Measurements from ENCODE around the gene GDF9. TPM values are rescaled to one million over a fixed set of nuclear protein-coding genes. Genes with fewer than 3 reads are reported as not detected.

Gene GDF9
- total RNA-seq, 4 donors from 2014 or later, result 0.23 to 0.37 (median 0.31) TPM; not detected in 1

DNA sequence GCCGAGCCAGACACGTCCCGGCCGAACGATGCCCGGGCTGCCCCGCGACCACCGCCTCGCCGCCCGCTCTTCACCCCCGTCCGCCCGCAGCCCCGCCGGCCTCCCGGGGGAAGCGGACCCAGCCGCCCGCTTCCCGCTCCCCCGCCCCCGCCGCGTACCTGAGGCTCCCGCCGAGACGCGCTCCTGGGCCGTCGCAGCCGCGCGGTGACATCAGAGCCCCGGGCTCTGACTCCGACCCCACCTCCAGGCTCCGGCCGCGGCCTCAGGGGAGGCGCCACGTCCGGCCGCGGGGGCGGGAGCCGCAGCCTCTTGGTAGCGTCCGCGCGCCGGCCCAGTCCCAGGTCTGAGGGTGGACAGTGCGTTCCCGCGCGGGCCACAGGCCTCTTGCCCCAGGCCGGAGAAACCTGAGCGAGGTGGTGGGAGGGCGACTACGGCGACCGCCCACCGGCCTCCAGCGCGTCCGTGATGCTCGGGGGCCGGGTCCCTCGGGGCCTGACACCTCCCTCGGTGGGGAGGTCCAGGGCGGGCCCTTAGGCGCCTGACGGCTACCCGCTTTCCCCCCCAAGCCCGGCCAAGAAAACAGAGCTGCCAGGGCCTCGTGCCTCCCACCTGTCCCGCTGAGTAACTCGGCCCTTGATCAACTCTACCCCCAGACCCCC lies 35.7 kb downstream of the GDF9 start, which contains the start of gene SHROOM1:
SHROOM1 (minus strand) TSS at position 212 of the 659 bp plus-strand sequence. CDS start 4,507 bp downstream, outside the sequence.
- H3K27me3 ChIP-seq, result peaks cover 5% of the 10 kb centered on the region

GRCh38 chr5:132829742-132830435 lies 36.4 kb downstream of the GDF9 start:
- no CpG with 5 or more reads among the region's 75 CpGs for WGBS, 2 donors (ENCODE audit: low coverage in 1 of 2)
- peaks cover 12% of the 10 kb centered on the region for H3K27me3 ChIP-seq
- peak; percentile 90 for ATAC-seq
- H3K36me3 ChIP-seq, result peaks cover 0 to 18% of the 10 kb centered on the region in 2 donors
- peak overlapping the region; percentile 2 to 88 (median 86) for H3K27ac ChIP-seq
- H3K9me3 ChIP-seq, result no peaks in the 10 kb centered on the region
- TF ChIP-seq POLR2A (IDR thresholded peaks at IDR 0.05) (no peak), EP300 (IDR thresholded peaks at IDR 0.05) (no peak), CTCF (IDR thresholded peaks at IDR 0.05) (peak in 3 of 4 experiments; percentile 84 to 97 (median 84)), POLR2AphosphoS5 (IDR thresholded peaks at IDR 0.05) (peak; percentile 34)
- peak overlapping the region; percentile 50 to 92 for H3K4me3 ChIP-seq
- peaks cover 0 to 38% (median 7%) of the 10 kb centered on the region in 3 donors for H3K4me1 ChIP-seq

More for the DNA sequence above, 35.7 kb downstream of the GDF9 start, which contains the start of gene SHROOM1:
- H3K27ac ChIP-seq, result peak within 1 kb of the TSS; percentile 2 to 88 (median 86)
- peak; percentile 76 for ATAC-seq
- peaks cover 0 to 11% of the 10 kb centered on the region in 2 donors for H3K36me3 ChIP-seq
- peak within 1 kb of the TSS; percentile 50 to 92 for H3K4me3 ChIP-seq
- H3K9me3 ChIP-seq, result no peaks in the 10 kb centered on the region
- WGBS, 2 donors (ENCODE audit: low coverage in 1 of 2), result 9 to 41% methylated on average over 4 to 9 of the region's 78 CpGs
- H3K4me1 ChIP-seq, result peaks cover 0 to 34% (median 7%) of the 10 kb centered on the region in 3 donors
- TF ChIP-seq POLR2AphosphoS5 (IDR thresholded peaks at IDR 0.05), result peak; percentile 6
- no peak for TF ChIP-seq POLR2A (IDR thresholded peaks at IDR 0.05)
- TF ChIP-seq EP300 (IDR thresholded peaks at IDR 0.05), result no peak

GRCh38 chr5:132828846-132829494 lies 37.3 kb downstream of the GDF9 start:
- Histone ChIP-seq H3K4me1 (peaks cover 0 to 38% (median 7%) of the 10 kb centered on the region in 3 donors), H3K9me3 (no peaks in the 10 kb centered on the region), H3K27ac (no peak overlapping the region), H3K4me3 (peak overlapping the region in 1 of 2 donors; percentile 92), H3K36me3 (peaks cover 0 to 23% of the 10 kb centered on the region in 2 donors), H3K27me3 (peaks cover 12% of the 10 kb centered on the region)
- ATAC-seq, result no peak
- 81 to 92% methylated on average over 2 to 3 of the region's 4 CpGs for WGBS, 2 donors (ENCODE audit: low coverage in 1 of 2)
- TF ChIP-seq POLR2AphosphoS5 (IDR thresholded peaks at IDR 0.05), result no peak
- no peak for TF ChIP-seq EP300 (IDR thresholded peaks at IDR 0.05)
- no peak for TF ChIP-seq CTCF (IDR thresholded peaks at IDR 0.05)
- no peak for TF ChIP-seq POLR2A (IDR thresholded peaks at IDR 0.05)

DNA sequence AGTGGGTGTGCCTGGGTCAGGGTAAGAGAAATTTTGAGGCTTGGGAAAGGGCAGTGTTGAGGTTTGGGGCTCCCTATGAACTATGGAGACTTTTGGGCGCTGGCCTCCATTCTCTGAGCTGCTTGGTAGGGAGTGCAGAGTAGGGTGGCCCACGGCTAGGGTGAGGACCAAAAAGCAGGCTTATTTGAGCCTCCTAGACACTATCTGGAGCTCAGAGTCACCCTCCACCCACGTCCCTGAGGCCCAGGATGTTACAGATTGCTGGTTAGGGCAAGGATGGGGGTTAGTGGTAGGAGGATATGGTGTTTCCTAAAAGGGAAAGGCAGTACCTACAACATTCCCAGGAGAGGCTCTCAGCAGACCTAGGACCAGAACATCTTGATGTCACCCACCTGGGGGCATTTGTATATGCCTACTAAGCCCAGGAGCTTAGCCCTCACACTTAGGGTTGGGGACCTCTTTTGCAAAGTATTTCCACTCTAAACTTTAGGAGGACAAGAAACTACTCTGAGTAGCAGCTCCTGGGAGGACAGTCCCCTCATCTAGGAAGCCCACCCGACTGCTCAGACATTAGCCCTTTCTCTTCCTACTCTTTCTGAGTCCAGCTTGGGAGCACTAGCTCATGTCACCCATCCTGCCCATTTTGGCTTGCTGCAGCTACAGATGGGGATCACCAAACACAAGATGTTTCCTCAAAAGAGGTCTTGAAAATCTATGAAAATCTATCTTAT lies 38.2 kb downstream of the GDF9 start:
- Histone ChIP-seq H3K27me3 (peaks cover 12% of the 10 kb centered on the region), H3K27ac (no peak overlapping the region), H3K9me3 (no peaks in the 10 kb centered on the region), H3K4me1 (peaks cover 0 to 43% (median 8%) of the 10 kb centered on the region in 3 donors), H3K4me3 (no peak overlapping the region), H3K36me3 (peaks cover 0 to 23% of the 10 kb centered on the region in 2 donors)
- no peak for ATAC-seq
- WGBS, 2 donors (ENCODE audit: low coverage in 1 of 2), result 100% methylated on average over 1 to 2 of the region's 4 CpGs
- TF ChIP-seq POLR2AphosphoS5 (IDR thresholded peaks at IDR 0.05), result no peak

DNA sequence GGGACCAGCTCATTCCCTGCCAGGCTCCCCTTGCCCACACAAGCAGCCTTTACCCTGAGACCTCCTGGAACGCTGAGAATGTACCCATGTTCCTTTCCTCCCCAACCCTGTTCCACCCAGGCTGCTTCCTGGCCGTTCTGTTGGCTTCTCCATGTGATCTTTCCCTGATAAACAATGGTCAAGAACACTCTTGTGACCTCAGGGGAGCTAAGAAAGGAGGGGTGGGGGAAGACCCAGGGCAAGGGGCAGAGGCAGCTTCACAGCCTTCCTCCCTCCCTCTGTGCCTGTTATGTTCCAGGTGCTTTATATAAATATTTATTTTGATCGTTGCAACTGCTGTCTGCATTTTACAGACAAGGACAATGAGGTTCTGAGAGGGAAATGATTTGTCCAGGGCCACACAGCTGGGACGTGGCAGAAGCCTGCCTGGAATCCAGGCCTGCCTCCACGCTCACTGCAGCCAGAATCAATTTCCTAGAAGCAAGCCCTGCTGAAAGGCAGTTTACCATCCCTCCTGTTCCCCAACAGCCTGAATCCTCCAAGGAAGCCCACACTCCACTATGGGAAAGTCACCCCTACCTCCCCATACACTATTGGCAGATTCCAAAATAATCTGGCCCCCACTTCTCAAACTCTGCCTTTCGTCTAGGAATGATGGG lies 39.7 kb downstream of the GDF9 start:
- peaks cover 0 to 23% of the 10 kb centered on the region in 2 donors for H3K36me3 ChIP-seq
- H3K27ac ChIP-seq, result peak overlapping the region in 1 of 4 donors; percentile 10
- H3K4me3 ChIP-seq, result no peak overlapping the region
- H3K9me3 ChIP-seq, result no peaks in the 10 kb centered on the region
- no peak for ATAC-seq
- H3K27me3 ChIP-seq, result peaks cover 12% of the 10 kb centered on the region
- TF ChIP-seq CTCF (IDR thresholded peaks at IDR 0.05), result no peak
- TF ChIP-seq POLR2A (IDR thresholded peaks at IDR 0.05), result no peak
- TF ChIP-seq EP300 (IDR thresholded peaks at IDR 0.05), result no peak
- no peak for TF ChIP-seq POLR2AphosphoS5 (IDR thresholded peaks at IDR 0.05)
- 76 to 79% methylated on average over 3 to 5 of the region's 6 CpGs for WGBS, 2 donors (ENCODE audit: low coverage in 1 of 2)
- peaks cover 0 to 49% (median 12%) of the 10 kb centered on the region in 3 donors for H3K4me1 ChIP-seq
